Tibial nerve (tissue), 4 donors: Measurements from ENCODE around the gene ARHGAP27. TPM values are rescaled to one million over a fixed set of nuclear protein-coding genes. Genes with fewer than 3 reads are reported as not detected.

ENCODE experiments used
- DNase-seq, 2 donors: peaks; one replicate each; pipeline ENCODE4 v3.0.0-alpha.2; 2019; ENCODE audit warnings: low spot score in 2 of 2
- H3K27ac ChIP-seq, 4 donors: fragments of 200-600 bp; sonication (generic) in 3 of 4; one replicate each; pipeline ENCODE4 v1.5.1; 2017 to 2019; ENCODE audit warnings: mild to moderate bottlenecking in 1 of 4
- H3K27me3 ChIP-seq, 2 donors: fragments of 200-600 bp; sonication (generic) in 1 of 2; one replicate each; pipeline versions ENCODE4 v1.5.1 to v1.6.0; 2017 to 2019
- H3K36me3 ChIP-seq, 3 donors: fragments of 200-600 bp; sonication (generic); one replicate each; pipeline ENCODE4 v1.5.1; 2018 to 2019
- H3K4me1 ChIP-seq, 4 donors: fragments of 200-600 bp; sonication (generic) in 3 of 4; one replicate each; pipeline ENCODE4 v1.5.1; 2017 to 2019
- H3K4me3 ChIP-seq, 4 donors: fragments of 200-600 bp; sonication (generic) in 3 of 4; one replicate each; pipeline ENCODE4 v1.5.1; 2017 to 2019; ENCODE audit warnings: mild to moderate bottlenecking in 1 of 4, moderate library complexity in 1 of 4
- H3K9me3 ChIP-seq, 4 donors: fragments of 200-600 bp; sonication (generic) in 3 of 4; one replicate each; pipeline ENCODE4 v1.5.1; 2017 to 2019
- EP300 ChIP-seq, 2 donors: sonication (generic); formaldehyde crosslinking; IDR thresholded peaks; one replicate each; pipeline ENCODE4 v1.6.1; 2017; ENCODE audit warnings: antibody characterized with exemption in 2 of 2, mild to moderate bottlenecking in 1 of 2
- POLR2A ChIP-seq, 2 donors: fragments of 450-650 bp; IDR thresholded peaks; one replicate each; pipeline ENCODE4 v1.6.1; 2017; ENCODE audit warnings: antibody characterized with exemption in 2 of 2, mild to moderate bottlenecking in 2 of 2, moderate library complexity in 2 of 2
- WGBS, 2 donors: methylation state at CpG; one replicate each; pipeline ENCODE4 v1.1.5; 2018; 5-methylcytosine and 5-hydroxymethylcytosine counted together
- total RNA-seq, 4 donors: library from RNA; depleted of rRNA; stranded (reverse); fragments of >200 nt; gene quantifications; one replicate each; pipeline ENCODE4 v1.1.0, GENCODE V29; 2016
- TF ChIP-seq, protein P1 (sequence below), 5 experiments: fragments of 200-600 bp in 3 of 5; fragments of 450-650 bp in 2 of 5; sonication (generic) in 3 of 5; IDR thresholded peaks; one replicate each; pipeline ENCODE4 v1.5.1; 2016 to 2019; ENCODE audit warnings: antibody characterized with exemption in 5 of 5, mild to moderate bottlenecking in 3 of 5, moderate library complexity in 2 of 5

ARHGAP27 gene
- total RNA-seq, 4 donors from 2014 or later, result 18.4 to 36.3 (median 22.5) TPM

GRCh38 chr17:45385331-45385997, 47.2 kb downstream of the ARHGAP27 start:
- TF ChIP-seq, protein P1, sequence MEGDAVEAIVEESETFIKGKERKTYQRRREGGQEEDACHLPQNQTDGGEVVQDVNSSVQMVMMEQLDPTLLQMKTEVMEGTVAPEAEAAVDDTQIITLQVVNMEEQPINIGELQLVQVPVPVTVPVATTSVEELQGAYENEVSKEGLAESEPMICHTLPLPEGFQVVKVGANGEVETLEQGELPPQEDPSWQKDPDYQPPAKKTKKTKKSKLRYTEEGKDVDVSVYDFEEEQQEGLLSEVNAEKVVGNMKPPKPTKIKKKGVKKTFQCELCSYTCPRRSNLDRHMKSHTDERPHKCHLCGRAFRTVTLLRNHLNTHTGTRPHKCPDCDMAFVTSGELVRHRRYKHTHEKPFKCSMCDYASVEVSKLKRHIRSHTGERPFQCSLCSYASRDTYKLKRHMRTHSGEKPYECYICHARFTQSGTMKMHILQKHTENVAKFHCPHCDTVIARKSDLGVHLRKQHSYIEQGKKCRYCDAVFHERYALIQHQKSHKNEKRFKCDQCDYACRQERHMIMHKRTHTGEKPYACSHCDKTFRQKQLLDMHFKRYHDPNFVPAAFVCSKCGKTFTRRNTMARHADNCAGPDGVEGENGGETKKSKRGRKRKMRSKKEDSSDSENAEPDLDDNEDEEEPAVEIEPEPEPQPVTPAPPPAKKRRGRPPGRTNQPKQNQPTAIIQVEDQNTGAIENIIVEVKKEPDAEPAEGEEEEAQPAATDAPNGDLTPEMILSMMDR (IDR thresholded peaks at IDR 0.05), result peak; percentile 93 to 99 (median 98)
- TF ChIP-seq EP300 (IDR thresholded peaks at IDR 0.05) (peak in 1 of 2 donors; percentile 61), POLR2A (IDR thresholded peaks at IDR 0.05) (no peak)
- Histone ChIP-seq H3K36me3 (no peaks in the 10 kb centered on the region), H3K27ac (no peak overlapping the region), H3K9me3 (no peaks in the 10 kb centered on the region), H3K27me3 (peaks cover 0 to 22% of the 10 kb centered on the region in 2 donors), H3K4me3 (no peak overlapping the region), H3K4me1 (peaks cover 0 to 6% (median 3%) of the 10 kb centered on the region in 4 donors)
- DNase-seq, result peak; percentile 68 to 82
- WGBS, 2 donors, result 7 to 13% methylated on average over 12 to 13 of the region's 13 CpGs

GRCh38 chr17:45384789-45385262, 47.8 kb downstream of the ARHGAP27 start:
- Histone ChIP-seq H3K9me3 (no peaks in the 10 kb centered on the region), H3K4me1 (peaks cover 0 to 6% (median 3%) of the 10 kb centered on the region in 4 donors), H3K27ac (no peak overlapping the region), H3K36me3 (no peaks in the 10 kb centered on the region), H3K4me3 (no peak overlapping the region), H3K27me3 (peaks cover 0 to 18% of the 10 kb centered on the region in 2 donors)
- TF ChIP-seq, protein P1 (IDR thresholded peaks at IDR 0.05), result no peak
- TF ChIP-seq EP300 (IDR thresholded peaks at IDR 0.05) (no peak), POLR2A (IDR thresholded peaks at IDR 0.05) (no peak)
- WGBS, 2 donors, result 83% methylated on average over 17 to 20 of the region's 20 CpGs
- no peak for DNase-seq

DNA sequence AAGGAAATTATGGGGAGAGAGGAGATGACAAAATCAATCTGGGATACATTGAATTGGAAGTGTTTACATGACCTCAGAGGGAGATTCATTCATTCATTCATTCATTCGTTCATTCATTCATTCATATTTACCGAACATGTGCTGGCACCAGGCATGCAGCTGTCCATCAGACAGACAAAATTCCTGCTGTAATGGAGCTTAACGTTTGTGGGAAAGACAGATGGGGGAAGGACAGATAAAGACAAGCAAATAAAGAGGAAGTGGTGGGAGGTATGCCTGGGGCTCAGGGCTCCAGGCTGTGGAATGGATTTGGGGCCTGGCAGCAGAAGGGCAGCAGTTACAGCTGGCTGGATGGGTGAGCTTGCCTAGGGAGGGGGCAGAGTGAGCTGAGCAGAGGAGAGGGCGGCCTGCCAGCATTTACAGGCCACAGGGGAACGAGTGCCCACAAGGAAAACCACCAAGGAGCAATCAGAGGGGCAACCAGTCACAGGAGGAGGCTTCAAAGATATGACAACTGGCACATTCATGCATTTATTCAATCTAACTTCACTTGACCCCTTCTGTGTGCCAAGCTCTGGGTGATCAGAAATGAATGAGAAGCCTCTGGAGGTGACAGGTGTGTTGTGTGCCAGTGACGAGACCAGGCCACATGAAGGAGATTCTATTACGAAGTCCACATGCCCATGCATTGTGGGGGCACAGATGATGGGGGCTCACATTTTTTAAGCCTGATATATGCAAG, 48.5 kb downstream of the ARHGAP27 start:
- no peak overlapping the region for H3K27ac ChIP-seq
- peaks cover 0 to 12% of the 10 kb centered on the region in 2 donors for H3K27me3 ChIP-seq
- no peak for TF ChIP-seq EP300 (IDR thresholded peaks at IDR 0.05)
- TF ChIP-seq POLR2A (IDR thresholded peaks at IDR 0.05), result no peak
- TF ChIP-seq, protein P1 (IDR thresholded peaks at IDR 0.05), result no peak
- H3K4me3 ChIP-seq, result no peak overlapping the region
- no peak for DNase-seq
- peaks cover 0 to 6% (median 3%) of the 10 kb centered on the region in 4 donors for H3K4me1 ChIP-seq
- 53 to 59% methylated on average over 7 of the region's 7 CpGs for WGBS, 2 donors
- no peaks in the 10 kb centered on the region for H3K36me3 ChIP-seq
- H3K9me3 ChIP-seq, result no peaks in the 10 kb centered on the region

DNA sequence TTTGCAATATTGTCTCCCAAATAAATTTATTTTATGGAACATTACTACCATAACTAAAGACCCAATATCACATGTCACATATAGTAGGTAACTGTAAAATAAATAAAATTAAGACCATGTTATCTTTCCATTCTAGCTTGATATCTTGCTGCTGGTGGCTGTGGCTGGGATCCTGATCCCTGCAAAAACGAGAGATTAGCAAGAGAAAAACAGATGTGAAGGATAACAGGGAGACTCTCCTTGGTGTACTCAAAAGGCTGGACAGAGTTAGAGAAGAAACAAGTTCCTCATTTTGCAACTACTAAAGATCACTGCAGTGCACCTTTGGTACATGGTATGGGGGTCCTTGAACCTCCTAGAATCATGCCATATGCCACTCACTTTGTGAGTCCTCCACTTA, 49.7 kb downstream of the ARHGAP27 start:
- 71 to 73% methylated on average over 1 of the region's 1 CpG for WGBS, 2 donors
- Histone ChIP-seq H3K27me3 (no peaks in the 10 kb centered on the region), H3K27ac (no peak overlapping the region), H3K4me3 (no peak overlapping the region), H3K4me1 (peaks cover 0 to 6% (median 3%) of the 10 kb centered on the region in 4 donors), H3K36me3 (no peaks in the 10 kb centered on the region), H3K9me3 (no peaks in the 10 kb centered on the region)
- no peak for TF ChIP-seq EP300 (IDR thresholded peaks at IDR 0.05)
- TF ChIP-seq, protein P1 (IDR thresholded peaks at IDR 0.05), result no peak
- no peak for TF ChIP-seq POLR2A (IDR thresholded peaks at IDR 0.05)
- DNase-seq, result no peak

GRCh38 chr17:45382226-45382625, 50.4 kb downstream of the ARHGAP27 start:
- Histone ChIP-seq H3K4me1 (peaks cover 0 to 6% (median 3%) of the 10 kb centered on the region in 4 donors), H3K27me3 (no peaks in the 10 kb centered on the region), H3K4me3 (no peak overlapping the region), H3K36me3 (no peaks in the 10 kb centered on the region), H3K9me3 (no peaks in the 10 kb centered on the region), H3K27ac (no peak overlapping the region)
- no peak for TF ChIP-seq POLR2A (IDR thresholded peaks at IDR 0.05)
- TF ChIP-seq, protein P1 (IDR thresholded peaks at IDR 0.05), result no peak
- no peak for TF ChIP-seq EP300 (IDR thresholded peaks at IDR 0.05)
- WGBS, 2 donors, result 43 to 66% methylated on average over 3 of the region's 3 CpGs
- no peak for DNase-seq
